ENCODE results near the gene SLC4A7.
A peak's percentile ranks its signal among the peaks of the same experiment; 100 is the strongest.
"Not testable (repeated sequence)": the region's sequence is repeated elsewhere in the genome, so short reads cannot be mapped to it uniquely, and the experiment has no call there.

Gene SLC4A7

GRCh38 chr3:27360113-27361078, 123.8 kb downstream of the SLC4A7 start:
- no peak for DNase-seq (ENCODE audit: low read depth in 2 of 2, low spot score in 1 of 2)

- no peak for DNase-seq (ENCODE audit: low read depth in 2 of 2, low spot score in 1 of 2)
Measured at GRCh38 chr3:27358372-27358771, 125.8 kb downstream of the SLC4A7 start.

GRCh38 chr3:27357665-27358258, 126.4 kb downstream of the SLC4A7 start:
- peak; percentile 17 to 20 for DNase-seq (ENCODE audit: low read depth in 2 of 2, low spot score in 1 of 2)

DNA sequence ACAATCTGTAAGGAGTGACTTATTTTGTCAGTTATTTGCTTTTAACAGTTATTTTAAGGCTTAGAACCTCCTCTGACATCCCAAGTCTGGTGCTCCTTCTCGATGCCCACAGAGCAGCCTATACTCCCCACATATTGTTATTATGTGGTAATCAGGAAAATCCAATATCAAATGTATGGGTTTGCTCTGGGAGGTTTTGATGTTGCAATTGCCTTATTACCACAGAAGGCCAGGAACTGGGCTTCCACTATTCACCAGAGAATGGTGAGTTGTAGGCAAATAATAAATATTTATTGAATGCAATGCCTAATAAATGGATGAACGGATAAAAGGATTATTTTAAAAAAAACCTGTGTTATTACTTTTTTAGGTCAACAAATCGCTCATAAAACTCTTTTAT, 127.2 kb downstream of the SLC4A7 start:
- DNase-seq (ENCODE audit: low read depth in 2 of 2, low spot score in 1 of 2): no peak

DNA sequence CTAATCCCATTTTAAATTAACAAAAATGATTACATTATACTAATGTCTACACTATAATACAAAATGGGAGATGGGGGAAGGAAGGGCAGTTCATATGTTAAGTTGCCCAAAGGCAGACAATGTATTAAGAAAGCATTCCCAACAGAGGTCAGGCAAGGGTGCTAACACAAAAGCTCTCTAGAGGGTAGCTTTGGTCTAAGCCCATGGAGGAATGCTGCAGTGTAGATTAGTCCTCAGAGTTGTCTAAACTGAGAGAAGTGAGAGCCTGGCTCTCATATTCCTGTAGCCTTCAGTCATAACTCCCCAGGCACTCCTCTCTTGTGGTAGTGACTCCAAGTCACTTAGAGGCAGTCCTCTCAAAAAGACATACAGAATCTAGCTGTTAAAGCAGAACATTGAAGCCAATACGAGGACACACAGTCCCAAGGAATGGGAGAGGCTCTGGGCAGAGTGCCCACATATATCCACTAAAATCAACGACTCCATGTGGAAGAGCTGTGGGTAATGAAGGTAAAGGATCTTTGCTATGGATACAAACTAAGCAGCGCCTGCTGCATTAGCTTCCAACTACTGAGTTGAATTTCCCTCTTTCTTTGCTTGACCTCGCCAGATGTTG, 129.5 kb downstream of the SLC4A7 start:
- DNase-seq (ENCODE audit: low read depth in 2 of 2, low spot score in 1 of 2): no peak

- DNase-seq (ENCODE audit: low read depth in 2 of 2, low spot score in 1 of 2): no peak
Measured at GRCh38 chr3:27354161-27354560, 130.0 kb downstream of the SLC4A7 start.

DNA sequence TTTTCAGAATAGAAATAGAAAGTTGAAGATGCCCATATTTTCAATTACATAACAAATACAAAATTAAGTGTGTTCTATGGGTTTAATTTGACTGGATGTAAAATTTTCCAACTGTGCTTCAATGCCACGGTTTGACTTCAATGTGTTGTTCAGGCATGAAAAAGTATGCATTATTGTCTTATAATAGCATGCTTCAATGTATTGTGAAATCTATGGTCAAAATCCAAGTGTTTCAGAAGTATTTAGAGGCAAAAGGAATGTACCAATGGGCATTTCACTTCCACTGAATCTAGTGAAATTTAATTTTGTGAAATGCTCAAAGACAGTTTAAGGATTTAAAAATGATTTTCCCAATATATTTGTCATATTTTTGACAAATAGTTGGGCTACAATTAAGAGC, 131.0 kb downstream of the SLC4A7 start:
- DNase-seq (ENCODE audit: low read depth in 2 of 2, low spot score in 1 of 2): no peak

- no peak for DNase-seq (ENCODE audit: low read depth in 2 of 2, low spot score in 1 of 2)
Measured at GRCh38 chr3:27352047-27352446, 132.1 kb downstream of the SLC4A7 start.

GRCh38 chr3:27349832-27350231, 134.4 kb downstream of the SLC4A7 start:
- DNase-seq (ENCODE audit: low read depth in 2 of 2, low spot score in 1 of 2): no peak

- no peak for DNase-seq (ENCODE audit: low read depth in 2 of 2, low spot score in 1 of 2)
Measured at GRCh38 chr3:27345959-27346865, 138.0 kb downstream of the SLC4A7 start.

DNA sequence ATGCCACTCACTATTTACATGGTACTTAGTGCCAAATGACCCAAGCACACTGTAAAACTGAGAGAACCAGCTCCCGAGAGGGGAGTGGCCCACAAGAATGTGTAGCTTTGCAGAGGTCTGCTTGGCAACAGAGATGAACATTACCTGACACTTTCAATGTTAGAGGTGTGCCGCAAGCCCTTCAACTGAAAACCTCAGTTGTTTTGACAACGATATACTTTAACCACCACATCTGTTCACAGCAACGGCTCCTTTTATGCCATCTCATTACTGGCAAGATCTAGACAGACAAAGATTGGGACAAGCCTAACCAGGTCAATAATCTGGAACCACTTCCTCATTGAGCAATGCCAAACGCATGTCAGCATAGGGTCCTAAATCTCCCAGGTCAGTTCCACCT, 138.7 kb downstream of the SLC4A7 start:
- DNase-seq (ENCODE audit: low read depth in 2 of 2, low spot score in 1 of 2): no peak

- DNase-seq (ENCODE audit: low read depth in 2 of 2, low spot score in 1 of 2): no peak
Measured at GRCh38 chr3:27345045-27345444, 139.1 kb downstream of the SLC4A7 start.

GRCh38 chr3:27344192-27344591, 140.0 kb downstream of the SLC4A7 start:
- DNase-seq (ENCODE audit: low read depth in 2 of 2, low spot score in 1 of 2): no peak

- no peak for DNase-seq (ENCODE audit: low read depth in 2 of 2, low spot score in 1 of 2)
Measured at GRCh38 chr3:27342267-27342666, 141.9 kb downstream of the SLC4A7 start.

DNA sequence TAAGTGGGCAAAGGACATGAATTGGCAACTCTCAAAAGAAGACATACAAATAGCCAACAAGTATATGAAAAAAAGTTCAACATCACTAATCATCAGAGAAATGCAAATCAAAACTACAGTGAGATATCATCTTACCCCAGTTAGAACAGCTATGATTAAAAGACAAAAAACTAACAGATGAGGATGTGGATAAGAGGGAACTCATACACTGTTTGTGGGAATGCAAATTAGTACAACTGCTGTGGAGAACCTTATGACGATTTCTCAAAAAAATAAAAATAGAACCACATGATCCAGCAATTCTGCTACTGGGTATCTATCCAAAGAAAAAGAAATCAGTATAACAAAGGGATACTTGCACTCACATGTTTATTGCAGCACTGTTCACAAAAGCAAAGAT, 143.7 kb downstream of the SLC4A7 start:
- no peak for DNase-seq (ENCODE audit: low read depth in 2 of 2, low spot score in 1 of 2)

DNA sequence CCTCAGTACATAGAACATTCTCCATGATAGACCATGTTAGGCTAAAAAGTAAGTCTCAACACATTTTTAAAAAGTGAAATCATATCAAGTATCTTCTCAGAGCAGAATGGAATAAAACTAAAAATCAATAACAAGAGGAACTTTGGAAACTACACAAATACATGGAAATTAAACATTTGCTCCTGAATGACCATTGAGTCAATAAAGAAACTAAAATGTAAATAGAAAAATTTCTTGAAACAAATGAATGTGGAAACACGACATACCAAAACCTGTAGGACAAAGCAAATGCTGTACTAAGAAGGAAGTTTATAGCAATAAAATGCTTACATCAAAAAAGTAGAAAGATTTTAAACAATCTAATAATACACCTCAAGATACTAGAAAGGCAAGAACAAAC, 148.6 kb downstream of the SLC4A7 start:
- no peak for DNase-seq (ENCODE audit: low read depth in 2 of 2, low spot score in 1 of 2)

DNA sequence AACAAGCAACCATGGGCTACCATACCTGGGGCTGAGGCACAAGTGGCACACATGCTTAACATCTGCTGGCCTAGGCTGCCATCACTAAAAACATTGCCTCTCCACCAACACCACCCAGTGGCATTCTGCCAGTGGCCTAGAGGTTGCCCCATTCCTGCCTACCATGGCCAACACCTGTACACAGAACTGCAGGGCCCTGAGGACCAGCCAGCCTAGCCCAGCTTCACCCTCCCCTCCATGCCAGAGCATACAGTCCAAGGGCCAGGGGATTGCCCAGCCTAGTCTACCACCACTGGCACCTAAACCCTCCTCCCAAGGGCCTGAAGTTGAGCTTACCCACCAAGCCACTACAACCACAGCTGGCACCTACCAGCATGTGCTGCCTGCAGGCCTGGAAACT, 150.3 kb downstream of the SLC4A7 start:
- DNase-seq (ENCODE audit: low read depth in 2 of 2, low spot score in 1 of 2): no peak

- not testable (repeated sequence) for DNase-seq (ENCODE audit: low read depth in 2 of 2, low spot score in 1 of 2)
Measured at GRCh38 chr3:27328982-27329762, 155.0 kb downstream of the SLC4A7 start.

DNA sequence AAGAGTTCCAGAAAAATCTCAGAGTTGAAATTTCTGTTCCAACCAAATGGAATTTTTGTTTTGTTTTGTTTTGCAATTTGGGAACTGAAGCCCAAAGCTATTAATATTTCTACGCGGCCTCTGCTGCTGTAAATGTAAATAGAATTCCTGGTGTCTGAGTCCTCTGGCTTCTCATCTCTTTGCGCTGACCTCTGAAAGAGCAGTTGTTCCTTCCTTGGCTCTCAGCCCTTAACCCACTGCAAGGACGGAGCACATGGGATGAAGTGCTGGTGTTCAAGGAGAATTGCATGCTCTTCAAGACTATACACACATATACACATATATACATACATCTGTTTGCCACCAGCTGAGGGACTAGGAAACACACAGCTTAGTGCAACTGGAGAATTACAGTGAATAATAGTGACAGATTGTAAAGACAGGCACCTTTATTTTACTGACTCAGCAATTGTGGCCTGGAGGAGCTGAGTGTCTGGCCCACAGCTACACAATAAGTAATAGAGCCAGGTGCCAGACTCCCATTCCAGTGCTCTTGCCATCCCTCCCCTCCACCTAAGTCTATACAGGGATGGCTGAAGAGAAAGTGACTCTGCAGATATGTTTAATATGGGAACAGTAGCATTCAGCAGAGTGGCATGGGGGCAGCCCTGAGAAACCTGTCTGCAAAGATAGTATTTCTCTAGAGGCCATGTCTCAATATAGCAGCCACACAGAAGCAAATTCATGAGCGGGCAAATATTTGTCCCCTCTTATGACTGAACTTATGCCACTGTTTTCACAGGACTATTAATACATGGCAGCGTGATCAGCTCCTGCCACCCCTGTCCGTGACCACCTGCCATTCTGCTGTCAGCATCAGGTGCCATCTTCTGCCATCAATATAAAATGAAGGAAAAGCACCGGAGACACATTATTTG, 157.3 kb downstream of the SLC4A7 start:
- no peak for DNase-seq (ENCODE audit: low read depth in 2 of 2, low spot score in 1 of 2)
